Mucosa of rectum (tissue), 2 donors: ENCODE data around the gene RPL13.

ENCODE experiments used
- H3K27ac ChIP-seq, 2 donors: one replicate each; pipeline ENCODE4 v1.7.0; 2013; ENCODE audit warnings: inconsistent platforms in 2 of 2, low read depth in 2 of 2, low read length in 2 of 2
- H3K27me3 ChIP-seq, 2 donors: one replicate each; pipeline ENCODE4 v1.7.0; 2013; ENCODE audit warnings: low read length in 2 of 2; ENCODE audit not compliant: control insufficient read depth in 2 of 2, insufficient read depth in 2 of 2
- H3K36me3 ChIP-seq, 2 donors: one replicate each; pipeline ENCODE4 v1.7.0; 2013; ENCODE audit warnings: low read length in 2 of 2; ENCODE audit not compliant: control insufficient read depth in 2 of 2, insufficient read depth in 2 of 2
- H3K4me1 ChIP-seq, 2 donors: one replicate each; pipeline ENCODE4 v1.7.0; 2013; ENCODE audit warnings: low read length in 2 of 2, mild to moderate bottlenecking in 1 of 2; ENCODE audit not compliant: control insufficient read depth in 2 of 2, insufficient read depth in 2 of 2
- H3K4me3 ChIP-seq, 2 donors: one replicate each; pipeline ENCODE4 v1.7.0; 2013; ENCODE audit warnings: low read length in 2 of 2
- H3K9ac ChIP-seq, 2 donors: one replicate each; pipeline ENCODE4 v1.7.0; 2013; ENCODE audit warnings: low read length in 2 of 2, low read depth in 1 of 2, mild to moderate bottlenecking in 1 of 2
- H3K9me3 ChIP-seq, 2 donors: one replicate each; pipeline ENCODE4 v1.7.0; 2013; ENCODE audit warnings: low read length in 2 of 2; ENCODE audit not compliant: control insufficient read depth in 2 of 2
- donor health status: healthy.
- donor health status: Normal muscosa, but diverticular disease.

RPL13 gene

GRCh38 chr16:89544113-89544512, 16.4 kb upstream of the RPL13 start:
- H3K9me3 ChIP-seq: no peaks in the 10 kb centered on the region
- H3K27ac ChIP-seq: no peak overlapping the region
- no peak overlapping the region for H3K4me3 ChIP-seq
- H3K4me1 ChIP-seq: peaks cover 5 to 10% of the 10 kb centered on the region in 2 donors
- H3K36me3 ChIP-seq: peaks cover 35 to 43% of the 10 kb centered on the region in 2 donors
- no peak overlapping the region for H3K9ac ChIP-seq
- H3K27me3 ChIP-seq: no peaks in the 10 kb centered on the region

GRCh38 chr16:89544713-89545043, 15.8 kb upstream of the RPL13 start:
- no peak overlapping the region for H3K4me3 ChIP-seq
- no peaks in the 10 kb centered on the region for H3K27me3 ChIP-seq
- H3K9ac ChIP-seq: no peak overlapping the region
- H3K36me3 ChIP-seq: peaks cover 38 to 47% of the 10 kb centered on the region in 2 donors
- H3K27ac ChIP-seq: no peak overlapping the region
- H3K9me3 ChIP-seq: no peaks in the 10 kb centered on the region
- H3K4me1 ChIP-seq: peaks cover 5 to 10% of the 10 kb centered on the region in 2 donors

- Histone ChIP-seq H3K9ac (peak overlapping the region in 1 of 2 donors; percentile 12), H3K36me3 (peaks cover 38 to 49% of the 10 kb centered on the region in 2 donors), H3K4me1 (peaks cover 5 to 10% of the 10 kb centered on the region in 2 donors), H3K27me3 (no peaks in the 10 kb centered on the region), H3K27ac (no peak overlapping the region), H3K9me3 (no peaks in the 10 kb centered on the region), H3K4me3 (no peak overlapping the region)
These were observed 15.2 kb upstream of the RPL13 start for GRCh38 chr16:89545044-89545830.

GRCh38 chr16:89545831-89546574, 14.5 kb upstream of the RPL13 start:
- H3K27me3 ChIP-seq: no peaks in the 10 kb centered on the region
- H3K36me3 ChIP-seq: peaks cover 37 to 53% of the 10 kb centered on the region in 2 donors

GRCh38 chr16:89546781-89547180, 13.7 kb upstream of the RPL13 start:
- H3K4me1 ChIP-seq: peaks cover 5 to 10% of the 10 kb centered on the region in 2 donors
- H3K27ac ChIP-seq: no peak overlapping the region
- H3K4me3 ChIP-seq: no peak overlapping the region
- no peak overlapping the region for H3K9ac ChIP-seq
- H3K27me3 ChIP-seq: no peaks in the 10 kb centered on the region
- H3K36me3 ChIP-seq: peaks cover 37 to 50% of the 10 kb centered on the region in 2 donors
- H3K9me3 ChIP-seq: no peaks in the 10 kb centered on the region

More at GRCh38 chr16:89545831-89546574, 14.5 kb upstream of the RPL13 start:
- Histone ChIP-seq H3K9ac (peak overlapping the region in 1 of 2 donors; percentile 12), H3K9me3 (no peaks in the 10 kb centered on the region), H3K4me1 (peaks cover 5 to 10% of the 10 kb centered on the region in 2 donors), H3K4me3 (no peak overlapping the region), H3K27ac (no peak overlapping the region)

GRCh38 chr16:89547291-89547690, 13.2 kb upstream of the RPL13 start:
- no peak overlapping the region for H3K4me3 ChIP-seq
- peaks cover 42 to 53% of the 10 kb centered on the region in 2 donors for H3K36me3 ChIP-seq
- no peak overlapping the region for H3K27ac ChIP-seq
- no peaks in the 10 kb centered on the region for H3K9me3 ChIP-seq
- no peak overlapping the region for H3K9ac ChIP-seq
- no peaks in the 10 kb centered on the region for H3K27me3 ChIP-seq
- peaks cover 5 to 10% of the 10 kb centered on the region in 2 donors for H3K4me1 ChIP-seq

- no peaks in the 10 kb centered on the region for H3K9me3 ChIP-seq
- no peaks in the 10 kb centered on the region for H3K27me3 ChIP-seq
- peaks cover 48 to 55% of the 10 kb centered on the region in 2 donors for H3K36me3 ChIP-seq
- no peak overlapping the region for H3K27ac ChIP-seq
- peaks cover 5 to 10% of the 10 kb centered on the region in 2 donors for H3K4me1 ChIP-seq
- no peak overlapping the region for H3K9ac ChIP-seq
- H3K4me3 ChIP-seq: no peak overlapping the region
These were observed 12.6 kb upstream of the RPL13 start for GRCh38 chr16:89547860-89548259.

- peaks cover 52 to 61% of the 10 kb centered on the region in 2 donors for H3K36me3 ChIP-seq
- H3K9ac ChIP-seq: no peak overlapping the region
- no peak overlapping the region for H3K4me3 ChIP-seq
- H3K27me3 ChIP-seq: no peaks in the 10 kb centered on the region
- no peaks in the 10 kb centered on the region for H3K9me3 ChIP-seq
- H3K4me1 ChIP-seq: peaks cover 5 to 10% of the 10 kb centered on the region in 2 donors
- no peak overlapping the region for H3K27ac ChIP-seq
These were observed 12.0 kb upstream of the RPL13 start for GRCh38 chr16:89548344-89549006.

- peaks cover 5 to 10% of the 10 kb centered on the region in 2 donors for H3K4me1 ChIP-seq
- no peak overlapping the region for H3K9ac ChIP-seq
- peaks cover 56 to 66% of the 10 kb centered on the region in 2 donors for H3K36me3 ChIP-seq
- no peak overlapping the region for H3K27ac ChIP-seq
- no peaks in the 10 kb centered on the region for H3K9me3 ChIP-seq
- no peaks in the 10 kb centered on the region for H3K27me3 ChIP-seq
- no peak overlapping the region for H3K4me3 ChIP-seq
These were observed 11.3 kb upstream of the RPL13 start for GRCh38 chr16:89549007-89549700.
